ENCODE data around the gene PKN2.
"Not testable (repeated sequence)": the region's sequence is repeated elsewhere in the genome, so short reads cannot be mapped to it uniquely, and the experiment has no call there.

The PKN2 gene

GRCh38 chr1:88680471-88680870 lies 3.6 kb upstream of the PKN2 start:
- no peak for DNase-seq (ENCODE audit: low spot score)

- no peak for DNase-seq (ENCODE audit: low spot score)
These were observed 3.0 kb upstream of the PKN2 start for GRCh38 chr1:88680911-88681622.

GRCh38 chr1:88684482-88685258 lies 597 bp downstream of the PKN2 start:
- peak; percentile 62 for DNase-seq (ENCODE audit: low spot score)

GRCh38 chr1:88685259-88685620 lies 1.2 kb downstream of the PKN2 start:
- peak; percentile 11 for DNase-seq (ENCODE audit: low spot score)

GRCh38 chr1:88691540-88691939 lies 7.5 kb downstream of the PKN2 start:
- no peak for DNase-seq (ENCODE audit: low spot score)

- DNase-seq (ENCODE audit: low spot score) = no peak
These were observed 11.7 kb downstream of the PKN2 start for GRCh38 chr1:88695781-88696180.

- no peak for DNase-seq (ENCODE audit: low spot score)
These were observed 13.4 kb downstream of the PKN2 start for GRCh38 chr1:88697503-88697902.

- no peak for DNase-seq (ENCODE audit: low spot score)
These were observed 14.1 kb downstream of the PKN2 start for GRCh38 chr1:88698140-88698539.

GRCh38 chr1:88698764-88699163 lies 14.7 kb downstream of the PKN2 start:
- no peak for DNase-seq (ENCODE audit: low spot score)

- no peak for DNase-seq (ENCODE audit: low spot score)
These were observed 16.4 kb downstream of the PKN2 start for GRCh38 chr1:88700425-88701013.

- DNase-seq (ENCODE audit: low spot score) = no peak
These were observed 17.2 kb downstream of the PKN2 start for GRCh38 chr1:88701275-88701674.

GRCh38 chr1:88701793-88702192 lies 17.7 kb downstream of the PKN2 start:
- not testable (repeated sequence) for DNase-seq (ENCODE audit: low spot score)

GRCh38 chr1:88708011-88708410 lies 23.9 kb downstream of the PKN2 start:
- no peak for DNase-seq (ENCODE audit: low spot score)

GRCh38 chr1:88712907-88713306 lies 28.8 kb downstream of the PKN2 start:
- not testable (repeated sequence) for DNase-seq (ENCODE audit: low spot score)

- not testable (repeated sequence) for DNase-seq (ENCODE audit: low spot score)
These were observed 32.5 kb downstream of the PKN2 start for GRCh38 chr1:88716571-88716970.

- no peak for DNase-seq (ENCODE audit: low spot score)
These were observed 38.4 kb downstream of the PKN2 start for GRCh38 chr1:88722492-88722891.

GRCh38 chr1:88726697-88727096 lies 42.6 kb downstream of the PKN2 start:
- no peak for DNase-seq (ENCODE audit: low spot score)

GRCh38 chr1:88727205-88727604 lies 43.1 kb downstream of the PKN2 start:
- DNase-seq (ENCODE audit: low spot score) = no peak

- DNase-seq (ENCODE audit: low spot score) = no peak
These were observed 45.2 kb downstream of the PKN2 start for GRCh38 chr1:88729297-88729696.

- DNase-seq (ENCODE audit: low spot score) = no peak
These were observed 46.1 kb downstream of the PKN2 start for GRCh38 chr1:88730132-88730675.

GRCh38 chr1:88730995-88731394 lies 46.9 kb downstream of the PKN2 start:
- DNase-seq (ENCODE audit: low spot score) = no peak

- no peak for DNase-seq (ENCODE audit: low spot score)
These were observed 47.6 kb downstream of the PKN2 start for GRCh38 chr1:88731475-88732269.
